ENCODE results near the gene TSEN54.

- TF ChIP-seq CTCF (conservative IDR thresholded peaks at IDR 0.05; ENCODE audit: low read depth in 2 of 2) (no peak), ZNF331 (CRISPR knock-in tag; IDR thresholded peaks at IDR 0.05; ENCODE audit: low read depth) (no peak), EZH2 (IDR thresholded peaks at IDR 0.05; ENCODE audit: low read depth, unreplicated experiment) (no peak), EZH2phosphoT487 (IDR thresholded peaks at IDR 0.05; ENCODE audit: unreplicated experiment) (no peak), CREB1 (CRISPR knock-in tag; IDR thresholded peaks at IDR 0.05; ENCODE audit: low read depth) (no peak), POLR2AphosphoS5 (IDR thresholded peaks at IDR 0.05; ENCODE audit: low read depth) (no peak), JUNB (IDR thresholded peaks at IDR 0.05; ENCODE audit: unreplicated experiment) (no peak), ZNF114 (CRISPR knock-in tag; IDR thresholded peaks at IDR 0.05) (no peak), STAT1 (IDR thresholded peaks at IDR 0.05; ENCODE audit: unreplicated experiment) (no peak)
Observed at GRCh38 chr17:75486151-75486550, 30.2 kb upstream of the TSEN54 start.

All from GM23338 (cell line).